HG03521 (cell line): Measurements from ENCODE around the gene RABGEF1.
A peak's percentile ranks its signal among the peaks of the same experiment; 100 is the strongest.
"Not testable (repeated sequence)": the region's sequence is repeated elsewhere in the genome, so short reads cannot be mapped to it uniquely, and the experiment has no call there.

Experiments used
- ATAC-seq: cut with Tn5 transposase; IDR thresholded peaks from one replicate; pipeline ENCODE4 v1.9.1; 2021; ENCODE audit warnings: mild to moderate bottlenecking, moderate library complexity; ENCODE audit not compliant: unreplicated experiment

Gene RABGEF1

DNA sequence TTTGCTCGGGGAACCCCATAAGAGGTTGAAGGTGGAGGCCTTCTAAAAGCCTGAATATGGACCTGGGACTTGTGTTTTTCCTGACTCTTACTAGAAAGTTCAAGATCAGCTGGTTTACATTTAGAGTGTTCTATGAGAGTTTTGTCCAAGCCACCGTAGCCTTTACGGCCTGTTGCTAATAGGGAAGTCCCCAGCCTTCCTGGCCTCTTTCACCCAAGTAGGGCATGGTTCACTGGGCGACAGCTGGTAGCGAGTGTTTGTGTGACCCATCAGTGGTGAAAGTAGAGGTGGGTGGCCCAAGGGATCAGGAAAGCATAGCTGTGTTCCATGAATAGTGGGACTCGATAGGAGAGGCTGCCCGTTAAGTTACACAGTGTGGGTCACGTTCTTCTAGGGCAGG, 60.1 kb downstream of the RABGEF1 start:
- no peak for ATAC-seq

- ATAC-seq: no peak
Observed at GRCh38 chr7:66804001-66804400, 63.5 kb downstream of the RABGEF1 start.

GRCh38 chr7:66807736-66808135, 67.2 kb downstream of the RABGEF1 start:
- no peak for ATAC-seq

- no peak for ATAC-seq
Observed at GRCh38 chr7:66810716-66811115, 70.2 kb downstream of the RABGEF1 start.

GRCh38 chr7:66815186-66815875, 74.8 kb downstream of the RABGEF1 start:
- not testable (repeated sequence) for ATAC-seq

- ATAC-seq: no peak
Observed at GRCh38 chr7:66815951-66816350, 75.4 kb downstream of the RABGEF1 start.

GRCh38 chr7:66816658-66817057, 76.1 kb downstream of the RABGEF1 start:
- not testable (repeated sequence) for ATAC-seq

DNA sequence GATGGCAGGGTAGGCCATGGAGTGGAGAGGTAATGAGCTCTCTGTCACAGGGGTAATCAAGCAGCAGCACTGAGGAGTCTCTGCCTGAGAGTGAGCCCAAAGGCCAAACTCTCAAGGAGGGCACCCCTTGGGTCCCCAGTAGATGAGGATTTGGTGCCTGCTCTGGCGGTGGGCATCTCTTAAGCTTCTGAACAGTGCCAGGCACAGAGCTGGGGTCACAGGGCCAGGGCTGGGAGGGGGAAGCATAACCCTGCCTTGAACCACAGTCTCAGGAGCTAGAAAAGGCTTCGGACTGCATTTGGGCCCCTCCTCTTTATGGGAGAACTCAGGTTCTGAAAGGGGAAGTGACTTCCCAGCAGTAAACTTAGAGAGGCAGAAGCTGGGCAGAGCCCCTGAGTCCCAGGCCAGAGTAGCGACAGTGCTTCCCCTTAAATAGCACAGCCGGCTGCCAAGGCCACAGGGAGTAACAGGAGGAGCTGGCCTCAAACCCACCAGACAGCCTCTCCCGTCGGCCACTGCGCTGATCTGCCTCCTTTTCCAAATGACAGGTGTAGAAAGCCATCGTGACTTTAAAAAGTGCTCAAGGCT, 76.8 kb downstream of the RABGEF1 start:
- not testable (repeated sequence) for ATAC-seq

DNA sequence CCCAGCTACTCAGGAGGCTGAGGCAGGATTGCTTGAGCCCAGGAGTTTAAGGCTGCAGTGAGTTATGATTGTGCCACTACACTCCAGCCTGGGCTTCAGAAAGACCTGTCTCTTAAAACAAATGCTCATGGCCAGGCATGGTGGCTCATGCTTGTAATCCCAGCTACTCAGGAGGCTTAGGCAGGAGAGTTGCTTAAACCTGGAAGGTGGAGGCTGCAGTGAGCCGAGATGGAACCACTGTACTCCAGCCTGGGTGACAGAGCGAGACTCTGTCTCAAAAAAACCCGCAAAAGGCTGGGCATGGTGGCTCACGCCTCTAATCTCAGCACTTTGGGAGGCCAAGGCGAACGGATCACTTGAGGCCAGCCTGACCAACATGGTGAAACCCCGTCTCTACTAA, 77.4 kb downstream of the RABGEF1 start:
- not testable (repeated sequence) for ATAC-seq

GRCh38 chr7:66824041-66824440, 83.5 kb downstream of the RABGEF1 start:
- ATAC-seq: no peak

DNA sequence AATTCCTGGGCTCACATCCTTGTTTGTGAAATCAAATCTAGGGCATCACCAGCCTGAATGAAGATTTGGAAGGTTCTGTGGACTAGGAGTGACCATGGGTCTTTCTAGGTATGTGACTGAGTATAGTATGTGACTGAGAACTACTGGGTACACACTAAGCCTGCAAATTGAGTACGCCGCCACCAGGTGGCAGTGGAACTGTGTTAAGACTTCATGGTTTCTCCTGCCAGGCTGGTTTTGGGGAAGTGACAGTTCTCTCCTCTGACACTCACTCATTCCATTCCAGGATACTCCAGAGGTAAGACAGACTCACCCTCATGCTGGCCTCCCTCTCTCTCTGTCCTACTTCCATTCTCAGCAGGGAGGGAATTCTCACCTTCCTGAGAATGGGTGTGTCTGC, 85.0 kb downstream of the RABGEF1 start:
- ATAC-seq: not testable (repeated sequence)

DNA sequence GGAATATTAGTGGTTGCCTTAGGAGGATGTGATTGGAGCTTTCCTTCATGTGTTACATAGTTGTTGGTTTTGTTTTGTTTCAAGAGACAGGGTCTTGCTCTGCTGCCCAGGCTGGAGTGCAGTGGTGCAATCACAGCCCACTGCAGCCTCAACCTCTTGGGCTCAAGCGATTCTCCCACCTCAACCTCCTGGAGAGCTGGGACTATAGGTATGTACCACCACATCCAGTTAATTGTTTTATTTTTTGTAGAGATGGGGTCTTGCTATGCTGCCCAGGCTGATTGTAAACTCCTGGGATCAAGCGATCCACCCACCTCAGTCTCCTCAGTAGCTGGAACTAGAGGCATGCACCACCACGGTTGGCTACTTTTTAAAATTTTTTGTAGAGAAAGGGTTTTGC, 86.1 kb downstream of the RABGEF1 start:
- no peak for ATAC-seq

DNA sequence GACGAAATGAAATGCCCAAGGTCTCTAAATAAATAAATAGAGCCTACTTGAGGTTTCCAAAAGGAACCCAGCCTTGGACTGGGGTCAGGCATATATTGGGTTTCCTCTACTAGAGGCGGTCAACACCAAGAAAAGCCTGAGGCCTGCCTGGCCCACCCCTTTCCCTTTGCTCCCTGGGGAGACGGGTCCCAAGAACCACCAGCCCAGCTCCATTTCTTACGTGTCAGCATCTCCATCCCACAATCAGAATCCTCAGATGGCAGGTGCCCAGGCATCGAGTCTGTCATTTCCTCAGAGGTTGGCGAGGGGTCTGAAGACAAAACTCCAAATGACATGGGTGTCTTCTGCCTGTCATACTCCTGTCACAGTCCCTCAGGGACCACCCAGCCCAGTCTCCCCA, 90.4 kb downstream of the RABGEF1 start:
- ATAC-seq: not testable (repeated sequence)

- no peak for ATAC-seq
Observed at GRCh38 chr7:66832531-66833351, 92.2 kb downstream of the RABGEF1 start.

- ATAC-seq: no peak
Observed at GRCh38 chr7:66837007-66837406, 96.5 kb downstream of the RABGEF1 start.

GRCh38 chr7:66837661-66838060, 97.1 kb downstream of the RABGEF1 start:
- ATAC-seq: no peak

DNA sequence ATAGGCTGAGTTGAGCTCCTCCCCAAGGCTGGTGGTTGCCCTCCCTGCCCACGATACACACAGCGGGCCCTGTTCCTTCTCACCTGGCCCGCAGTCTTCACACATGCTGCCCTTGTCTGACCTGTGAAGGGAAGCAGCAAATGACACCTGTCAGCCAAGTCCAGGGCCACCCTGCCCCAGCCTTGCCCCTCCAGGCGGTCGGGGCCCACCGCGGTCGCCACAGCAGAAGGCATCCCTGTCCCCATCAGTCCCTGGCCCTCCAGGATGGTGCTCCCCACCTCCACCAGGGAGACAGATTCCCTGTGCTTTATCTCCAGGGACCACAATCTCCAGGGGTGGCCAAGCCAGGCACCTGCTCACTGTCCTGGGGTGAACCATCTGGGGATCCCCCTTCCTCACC, 99.3 kb downstream of the RABGEF1 start:
- no peak for ATAC-seq

DNA sequence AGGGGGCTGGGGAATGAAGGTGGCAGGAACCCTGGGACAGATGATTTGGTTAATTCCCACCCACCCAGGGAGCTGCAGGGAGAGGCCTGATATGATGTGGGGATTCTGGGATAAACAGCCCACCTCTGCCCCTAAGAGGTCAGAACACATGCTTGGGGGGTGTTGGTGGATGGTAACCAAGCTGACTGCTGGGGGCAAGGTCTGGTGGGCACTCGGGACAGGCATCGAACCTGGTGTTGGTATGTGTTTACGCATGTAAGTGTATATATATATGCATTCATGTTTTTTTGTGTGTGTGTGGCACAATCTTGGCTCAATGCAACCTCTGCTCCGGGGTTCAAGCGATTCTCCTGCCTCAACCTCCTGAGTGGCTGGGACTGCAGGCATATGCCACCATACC, 99.8 kb downstream of the RABGEF1 start:
- no peak for ATAC-seq

DNA sequence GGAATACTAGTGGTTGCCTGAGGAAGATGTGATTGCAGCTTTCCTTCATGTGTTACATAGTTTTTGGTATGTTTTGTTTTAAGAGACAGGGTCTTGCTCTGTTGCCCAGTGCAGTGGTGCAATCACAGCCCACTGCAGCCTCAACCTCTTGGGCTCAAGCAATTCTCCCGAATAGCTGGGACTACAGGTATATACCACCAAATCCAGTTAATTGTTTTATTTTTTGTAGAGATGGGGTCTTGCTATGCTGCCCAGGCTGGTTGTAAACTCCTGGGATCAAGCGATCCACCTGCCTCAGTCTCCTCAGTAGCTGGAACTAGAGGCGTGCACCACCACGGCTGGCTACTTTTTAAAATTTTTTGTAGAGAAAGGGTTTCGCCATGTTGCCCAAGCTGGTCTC, 101.4 kb downstream of the RABGEF1 start:
- ATAC-seq: no peak

- ATAC-seq: not testable (repeated sequence)
Observed at GRCh38 chr7:66843492-66843891, 103.0 kb downstream of the RABGEF1 start.

- ATAC-seq: peak; percentile 93
Observed at GRCh38 chr7:66844552-66845378, 104.2 kb downstream of the RABGEF1 start.
